ENCODE results near the gene FZD2. TPM values are rescaled to one million over a fixed set of nuclear protein-coding genes. Genes with fewer than 3 reads are reported as not detected.
A peak's percentile ranks its signal among the peaks of the same experiment; 100 is the strongest.

Gene FZD2
- total and polyA plus RNA-seq, 2 of the 13 experiments (the other 11 are each of a cell fraction or from before 2014, with no cell fraction given): 0.07 to 0.13 TPM

- TF ChIP-seq ZNF609 (CRISPR knock-in tag; IDR thresholded peaks at IDR 0.05; ENCODE audit: borderline replicate concordance) (no peak), SMAD3 (CRISPR knock-in tag; IDR thresholded peaks at IDR 0.05) (no peak), CHD2 (IDR thresholded peaks at IDR 0.05; ENCODE audit: low read depth, low read length) (peak; percentile 72), HMGXB4 (CRISPR knock-in tag; IDR thresholded peaks at IDR 0.05; ENCODE audit: borderline replicate concordance in 1 of 2, low read depth in 1 of 2) (peak; percentile 90 to 94), ZNF282 (IDR thresholded peaks at IDR 0.05; ENCODE audit: partially characterized antibody) (no peak), ZNF234 (CRISPR knock-in tag; conservative IDR thresholded peaks at IDR 0.05) (no peak), JUN (CRISPR knock-in tag; IDR thresholded peaks at IDR 0.05) (no peak), PLRG1 (conservative IDR thresholded peaks at IDR 0.05) (no peak), KLF6 (CRISPR knock-in tag; IDR thresholded peaks at IDR 0.05) (peak; percentile 64; the same call in 1 of the 2 replicates), ZNF563 (CRISPR knock-in tag; IDR thresholded peaks at IDR 0.05) (no peak), DRAP1 (CRISPR knock-in tag; IDR thresholded peaks at IDR 0.05) (0 out of 2 replicates have a peak, but pooled peaks have one; percentile 12), ZFP90 (CRISPR knock-in tag; IDR thresholded peaks at IDR 0.05; ENCODE audit: borderline replicate concordance) (0 out of 2 replicates have a peak, but pooled peaks have one; percentile 27), ZNF530 (CRISPR knock-in tag; IDR thresholded peaks at IDR 0.05; ENCODE audit: low read depth) (no peak), MNT (IDR thresholded peaks at IDR 0.05) (no peak), ZNF552 (CRISPR knock-in tag; IDR thresholded peaks at IDR 0.05; ENCODE audit: borderline replicate concordance) (no peak), ZNF562 (CRISPR knock-in tag; IDR thresholded peaks at IDR 0.05; ENCODE audit: borderline replicate concordance) (no peak), SP5 (CRISPR knock-in tag; IDR thresholded peaks at IDR 0.05; ENCODE audit: borderline replicate concordance, low read depth) (no peak)
These were observed 23.6 kb upstream of the FZD2 start (continued) for GRCh38 chr17:44533533-44534246.
